Stimulated activated naive CD8-positive, alpha-beta T cell treated with anti-CD3 and anti-CD28 coated beads, Interleukin-15, amount 100 ng/mL, for 72 hours (primary cell): ENCODE data around the gene UGGT2.
"Not testable (repeated sequence)": the region's sequence is repeated elsewhere in the genome, so short reads cannot be mapped to it uniquely, and the experiment has no call there.

Source experiments
- ATAC-seq: fragments of 150-1000 bp; cut with Tn5 transposase; 2 replicates; pipeline ENCODE4 v1.10.0; 2021; ENCODE audit warnings: mild to moderate bottlenecking, moderate library complexity
- DNase-seq, 2 donors: peaks; one replicate each; pipeline ENCODE4 v3.0.0; 2021 to 2022
- H3K27ac Mint-ChIP-seq, 2 donors: one replicate each; pipeline ENCODE4 v1.8.0; 2022; ENCODE audit warnings: mild to moderate bottlenecking in 2 of 2, mixed read lengths in 2 of 2, moderate library complexity in 2 of 2
- H3K27me3 Mint-ChIP-seq: one replicate; pipeline ENCODE4 v1.8.0; 2022; ENCODE audit warnings: mixed read lengths
- H3K4me1 Mint-ChIP-seq: one replicate; pipeline ENCODE4 v1.8.0; 2022; ENCODE audit warnings: mild to moderate bottlenecking, mixed read lengths
- H3K4me3 Mint-ChIP-seq, 2 donors: one replicate each; pipeline ENCODE4 v1.8.0; 2022; ENCODE audit warnings: mild to moderate bottlenecking in 2 of 2, mixed read lengths in 2 of 2, moderate library complexity in 1 of 2
- H3K9me3 Mint-ChIP-seq, 2 donors: one replicate each; pipeline ENCODE4 v1.8.0; 2022; ENCODE audit warnings: mixed read lengths in 2 of 2

Gene UGGT2

DNA sequence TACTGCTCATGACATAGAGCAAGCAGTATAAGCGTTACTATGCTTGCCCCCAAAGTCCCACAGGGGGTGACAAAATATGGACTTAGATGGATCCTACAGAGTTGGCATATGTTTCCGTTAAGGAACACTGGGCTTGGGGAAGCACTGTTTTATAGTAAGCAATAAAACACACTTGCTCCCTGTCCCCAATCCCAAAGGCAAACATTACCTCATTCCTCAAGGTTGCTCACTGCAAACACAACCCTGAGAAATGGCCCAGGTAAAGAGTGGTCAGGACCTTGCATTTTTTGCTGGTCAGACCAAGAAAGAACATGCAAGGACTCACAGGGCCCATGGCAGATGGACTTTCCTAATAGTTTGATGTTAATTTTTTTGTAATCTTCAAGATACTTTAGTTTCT, 32.3 kb downstream of the UGGT2 start:
- no peak for DNase-seq
- Mint-ChIP-seq H3K27ac (no peak overlapping the region), H3K4me1 (no peaks in the 10 kb centered on the region), H3K9me3 (peaks cover 0 to 2% of the 10 kb centered on the region in 2 donors), H3K4me3 (no peak overlapping the region), H3K27me3 (no peaks in the 10 kb centered on the region)
- no peak for ATAC-seq

DNA sequence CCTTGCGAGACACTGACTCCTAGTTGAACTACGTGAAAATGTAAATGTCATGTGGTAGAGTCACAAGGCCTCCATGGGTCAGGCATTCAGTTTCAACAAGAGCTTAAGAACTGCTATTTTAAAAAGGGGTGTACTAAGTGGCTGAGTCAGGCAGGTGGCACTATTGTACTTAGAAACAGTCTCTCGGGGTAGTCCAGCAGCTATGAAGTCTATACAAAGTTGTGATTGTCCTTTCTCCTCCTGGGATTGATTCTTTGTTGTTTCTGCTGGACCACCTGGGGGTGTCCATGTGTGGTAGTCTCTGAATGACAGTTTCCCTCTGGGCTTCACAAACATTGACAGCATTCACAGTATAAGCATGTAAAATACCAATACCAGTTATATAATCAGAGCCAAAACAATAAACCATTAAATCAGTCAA, 33.0 kb downstream of the UGGT2 start:
- Mint-ChIP-seq H3K27ac (no peak overlapping the region), H3K27me3 (no peaks in the 10 kb centered on the region), H3K4me3 (no peak overlapping the region), H3K4me1 (no peaks in the 10 kb centered on the region), H3K9me3 (peaks cover 0 to 5% of the 10 kb centered on the region in 2 donors)
- ATAC-seq (peak; percentile 71), DNase-seq (peak in 1 of 2 donors; percentile 10)

- Mint-ChIP-seq H3K4me1 (no peaks in the 10 kb centered on the region), H3K27ac (no peak overlapping the region), H3K4me3 (no peak overlapping the region), H3K9me3 (peaks cover 0 to 5% of the 10 kb centered on the region in 2 donors), H3K27me3 (no peaks in the 10 kb centered on the region)
- DNase-seq (no peak), ATAC-seq (no peak)
These were observed 35.1 kb downstream of the UGGT2 start for GRCh38 chr13:96018135-96018534.

- Mint-ChIP-seq H3K27ac (no peak overlapping the region), H3K9me3 (peaks cover 0 to 10% of the 10 kb centered on the region in 2 donors), H3K4me3 (no peak overlapping the region), H3K27me3 (no peaks in the 10 kb centered on the region), H3K4me1 (no peaks in the 10 kb centered on the region)
- no peak for DNase-seq
- ATAC-seq, result no peak
These were observed 41.8 kb downstream of the UGGT2 start for GRCh38 chr13:96011291-96011872.

- no peak overlapping the region for H3K4me3 Mint-ChIP-seq
- ATAC-seq (no peak), DNase-seq (no peak)
- H3K27ac Mint-ChIP-seq, result no peak overlapping the region
- no peaks in the 10 kb centered on the region for H3K4me1 Mint-ChIP-seq
- peaks cover 0 to 5% of the 10 kb centered on the region in 2 donors for H3K9me3 Mint-ChIP-seq
- peaks cover 8% of the 10 kb centered on the region for H3K27me3 Mint-ChIP-seq
These were observed 49.9 kb downstream of the UGGT2 start for GRCh38 chr13:96003304-96003703.

- Mint-ChIP-seq H3K4me1 (no peaks in the 10 kb centered on the region), H3K27ac (no peak overlapping the region), H3K9me3 (no peaks in the 10 kb centered on the region), H3K4me3 (no peak overlapping the region), H3K27me3 (peaks cover 8% of the 10 kb centered on the region)
- DNase-seq (no peak), ATAC-seq (no peak)
These were observed 50.7 kb downstream of the UGGT2 start for GRCh38 chr13:96002322-96003131.

DNA sequence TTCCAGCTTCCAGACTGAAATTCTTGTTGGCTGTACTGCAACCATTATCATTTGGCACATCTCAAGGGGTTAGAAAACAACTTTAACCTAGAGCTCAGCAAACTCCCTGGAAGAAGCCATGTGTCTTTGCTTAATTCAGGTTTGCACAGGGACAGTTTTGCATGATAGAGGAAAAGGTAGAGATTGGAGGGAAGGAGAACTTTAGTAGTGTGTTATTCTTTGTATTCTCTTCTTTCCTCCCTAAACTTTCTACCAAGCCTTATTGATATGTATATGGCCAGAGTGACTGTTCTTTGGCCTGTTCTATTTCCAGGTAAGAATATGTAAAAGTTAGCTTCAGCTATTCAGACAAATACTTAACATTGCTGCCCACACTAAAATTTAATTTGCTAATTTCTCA, 53.1 kb downstream of the UGGT2 start:
- H3K9me3 Mint-ChIP-seq, result no peaks in the 10 kb centered on the region
- H3K27me3 Mint-ChIP-seq, result peaks cover 8% of the 10 kb centered on the region
- no peak overlapping the region for H3K4me3 Mint-ChIP-seq
- ATAC-seq (no peak), DNase-seq (no peak)
- H3K4me1 Mint-ChIP-seq, result no peaks in the 10 kb centered on the region
- no peak overlapping the region for H3K27ac Mint-ChIP-seq

DNA sequence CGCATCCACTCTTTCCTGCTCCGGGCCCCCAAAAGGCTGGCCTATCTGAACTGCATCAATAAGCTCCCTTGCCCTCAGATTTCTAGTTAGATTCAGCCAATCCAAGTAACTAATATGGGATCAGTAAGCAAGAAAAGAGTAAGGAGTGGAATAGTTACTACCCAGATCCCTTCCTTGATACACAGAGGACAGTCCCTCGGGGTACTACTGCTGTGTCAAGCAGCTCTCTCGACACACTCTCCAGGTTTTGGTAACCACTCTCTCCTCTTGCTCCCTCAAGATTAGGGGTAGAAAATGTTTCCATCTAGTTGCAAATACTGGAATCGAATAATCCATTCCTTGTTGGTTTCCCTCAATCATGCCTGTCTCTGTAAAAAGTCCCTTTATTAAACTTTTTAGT, 65.4 kb downstream of the UGGT2 start:
- ATAC-seq (no peak), DNase-seq (no peak)
- Mint-ChIP-seq H3K27me3 (peaks cover 5% of the 10 kb centered on the region), H3K4me1 (no peaks in the 10 kb centered on the region), H3K4me3 (no peak overlapping the region), H3K9me3 (no peaks in the 10 kb centered on the region), H3K27ac (no peak overlapping the region)

GRCh38 chr13:95982144-95982543, 71.1 kb downstream of the UGGT2 start:
- ATAC-seq (no peak), DNase-seq (no peak)
- no peaks in the 10 kb centered on the region for H3K9me3 Mint-ChIP-seq
- H3K27me3 Mint-ChIP-seq, result no peaks in the 10 kb centered on the region
- no peak overlapping the region for H3K27ac Mint-ChIP-seq
- H3K4me1 Mint-ChIP-seq, result no peaks in the 10 kb centered on the region
- H3K4me3 Mint-ChIP-seq, result no peak overlapping the region

GRCh38 chr13:95972651-95973050, 80.5 kb downstream of the UGGT2 start:
- H3K9me3 Mint-ChIP-seq, H3K27ac Mint-ChIP-seq, ATAC-seq, DNase-seq, H3K4me1 Mint-ChIP-seq, H3K4me3 Mint-ChIP-seq, H3K27me3 Mint-ChIP-seq: not testable (repeated sequence)

DNA sequence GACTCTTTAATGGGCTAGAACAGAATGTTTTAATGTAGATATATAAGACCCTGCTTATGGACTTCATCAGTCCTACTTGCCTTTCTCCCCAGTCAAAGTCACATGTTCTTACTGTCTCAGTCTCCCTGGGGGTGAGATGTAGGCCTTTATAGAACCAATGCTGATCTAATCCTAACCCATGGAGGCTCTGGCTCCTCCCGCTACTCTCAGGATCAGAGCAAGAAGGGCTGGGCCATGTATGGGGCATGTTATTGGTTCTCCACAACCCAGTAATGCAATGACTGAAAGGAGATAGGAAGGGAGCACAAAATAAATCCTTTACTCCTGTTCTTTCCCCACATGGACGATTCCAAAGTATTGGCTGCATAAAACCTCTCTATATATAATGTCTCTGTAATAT, 82.3 kb downstream of the UGGT2 start:
- H3K4me3 Mint-ChIP-seq, result no peak overlapping the region
- ATAC-seq, result no peak
- H3K9me3 Mint-ChIP-seq, result no peaks in the 10 kb centered on the region
- no peaks in the 10 kb centered on the region for H3K27me3 Mint-ChIP-seq
- no peaks in the 10 kb centered on the region for H3K4me1 Mint-ChIP-seq
- no peak overlapping the region for H3K27ac Mint-ChIP-seq
- DNase-seq, result no peak

GRCh38 chr13:95968906-95969305, 84.3 kb downstream of the UGGT2 start:
- DNase-seq (no peak), ATAC-seq (no peak)
- Mint-ChIP-seq H3K4me1 (no peaks in the 10 kb centered on the region), H3K4me3 (no peak overlapping the region), H3K27ac (no peak overlapping the region), H3K27me3 (no peaks in the 10 kb centered on the region), H3K9me3 (peaks cover 0 to 3% of the 10 kb centered on the region in 2 donors)

GRCh38 chr13:95957331-95957730, 95.9 kb downstream of the UGGT2 start:
- H3K27ac Mint-ChIP-seq, result no peak overlapping the region
- H3K27me3 Mint-ChIP-seq, result no peaks in the 10 kb centered on the region
- ATAC-seq, result no peak
- no peak overlapping the region for H3K4me3 Mint-ChIP-seq
- DNase-seq, result no peak
- H3K4me1 Mint-ChIP-seq, result no peaks in the 10 kb centered on the region
- H3K9me3 Mint-ChIP-seq, result peaks cover 13 to 32% of the 10 kb centered on the region in 2 donors

DNA sequence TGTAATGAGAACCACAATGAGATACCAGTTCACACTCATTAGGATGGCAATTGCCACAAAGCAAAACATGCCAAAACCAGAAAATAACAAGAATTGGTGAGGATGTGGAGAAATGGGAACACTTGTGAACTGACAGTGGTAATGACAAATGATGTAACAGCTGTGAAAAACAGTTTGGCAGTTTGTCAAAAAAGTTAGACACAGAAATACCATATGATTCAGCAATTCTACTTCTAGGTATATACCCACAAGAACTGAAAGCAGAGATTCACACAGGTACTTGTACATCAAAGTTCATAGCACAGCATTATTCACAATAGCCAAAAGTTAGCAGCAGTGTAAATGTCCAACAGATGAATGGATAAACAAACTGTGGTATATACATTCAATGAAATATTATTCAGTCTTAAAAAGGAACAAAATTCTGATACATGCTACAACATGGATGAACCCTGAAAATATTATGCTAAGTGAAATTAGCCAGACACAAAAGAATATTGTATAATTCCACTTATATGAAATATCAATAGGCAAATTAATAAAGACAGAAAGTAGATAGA, 96.5 kb downstream of the UGGT2 start:
- Mint-ChIP-seq H3K4me1 (no peaks in the 10 kb centered on the region), H3K27me3 (no peaks in the 10 kb centered on the region), H3K4me3 (no peak overlapping the region), H3K9me3 (peaks cover 17 to 25% of the 10 kb centered on the region in 2 donors), H3K27ac (no peak overlapping the region)
- ATAC-seq, result no peak
- no peak for DNase-seq

DNA sequence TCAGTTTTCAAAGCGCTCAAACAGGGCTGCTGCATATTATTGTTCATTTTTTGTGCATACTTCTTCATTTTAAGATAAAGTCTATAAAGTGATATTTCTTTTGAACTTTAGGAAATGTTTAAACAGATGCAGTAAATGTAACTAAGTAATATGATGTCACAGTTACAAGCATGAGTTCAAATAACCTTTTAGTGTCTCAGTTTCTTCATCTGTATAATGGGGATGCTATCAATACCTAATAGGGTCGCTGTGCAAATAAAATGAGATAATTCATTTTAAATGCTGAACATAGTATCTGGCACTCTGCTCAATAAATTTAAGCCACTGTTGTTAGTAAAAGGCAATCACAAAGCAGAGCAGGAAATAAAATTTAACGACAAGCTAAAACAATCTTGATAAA, 97.5 kb downstream of the UGGT2 start:
- Mint-ChIP-seq H3K27ac (no peak overlapping the region), H3K27me3 (no peaks in the 10 kb centered on the region), H3K4me1 (no peaks in the 10 kb centered on the region), H3K4me3 (no peak overlapping the region), H3K9me3 (peaks cover 21 to 25% of the 10 kb centered on the region in 2 donors)
- ATAC-seq (no peak), DNase-seq (no peak)

DNA sequence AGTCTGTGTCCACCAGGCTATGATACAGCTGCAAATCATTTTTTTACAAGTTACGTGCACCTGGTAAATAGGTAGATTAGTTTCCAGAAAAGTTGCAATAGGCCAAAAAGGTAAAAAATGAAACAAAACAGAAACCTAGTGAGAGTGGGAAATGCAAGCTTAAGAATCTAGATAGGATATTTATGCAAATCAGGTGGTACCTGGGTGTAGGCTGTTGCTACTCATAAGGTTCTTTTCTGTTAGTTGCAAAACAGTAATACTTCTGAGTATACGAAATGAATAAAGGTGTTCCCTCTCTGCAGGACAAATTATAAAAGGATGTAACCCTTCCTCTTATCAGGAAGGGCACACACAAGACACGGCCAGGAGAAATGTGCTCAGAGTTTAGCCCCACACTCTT, 97.9 kb downstream of the UGGT2 start:
- ATAC-seq (no peak), DNase-seq (no peak)
- H3K27ac Mint-ChIP-seq, result no peak overlapping the region
- peaks cover 22 to 26% of the 10 kb centered on the region in 2 donors for H3K9me3 Mint-ChIP-seq
- H3K4me3 Mint-ChIP-seq, result no peak overlapping the region
- H3K27me3 Mint-ChIP-seq, result no peaks in the 10 kb centered on the region
- H3K4me1 Mint-ChIP-seq, result no peaks in the 10 kb centered on the region
